CD4-positive, CD25-positive, alpha-beta regulatory T cell (primary cell): ENCODE data around the gene TMEM204. TPM values are rescaled to one million over a fixed set of nuclear protein-coding genes. Genes with fewer than 3 reads are reported as not detected.

Experiments
- ATAC-seq, 2 donors: fragments of 150-1000 bp; cut with Tn5 transposase; one replicate each; pipeline ENCODE4 v1.10.0; 2021; ENCODE audit warnings: low read depth in 2 of 2, moderate number of reproducible peaks in 2 of 2, moderate library complexity in 1 of 2
- DNase-seq, 3 donors: peaks; one replicate each; pipeline versions ENCODE4 v3.0.0 to v3.0.0-alpha.2; 2012 to 2022; ENCODE audit warnings: mixed read lengths in 1 of 3
- H3K27ac ChIP-seq: one replicate; pipeline ENCODE4 v1.7.0; 2013; ENCODE audit warnings: mild to moderate bottlenecking, low read length; ENCODE audit not compliant: insufficient read depth, poor library complexity, severe bottlenecking
- H3K27me3 ChIP-seq: one replicate; pipeline ENCODE4 v1.7.0; 2013; ENCODE audit warnings: low read length; ENCODE audit not compliant: control insufficient read depth, insufficient read depth
- H3K36me3 ChIP-seq: one replicate; pipeline ENCODE4 v1.7.0; 2013; ENCODE audit warnings: mild to moderate bottlenecking, low read length, moderate library complexity; ENCODE audit not compliant: control insufficient read depth, insufficient read depth
- H3K4me1 ChIP-seq: 2 replicates; pipeline ENCODE4 v1.7.0; 2013; ENCODE audit warnings: mild to moderate bottlenecking, low read length; ENCODE audit not compliant: insufficient read depth, control insufficient read depth, poor library complexity, severe bottlenecking
- H3K4me3 ChIP-seq: one replicate; pipeline ENCODE4 v1.7.0; 2013; ENCODE audit warnings: low read depth, mild to moderate bottlenecking, low read length, moderate library complexity
- H3K9me3 ChIP-seq, 2 experiments: 1 replicate in 1 of 2; 2 replicates in 1 of 2; pipeline ENCODE4 v1.7.0; 2013; ENCODE audit warnings: low read length in 2 of 2, mild to moderate bottlenecking in 1 of 2, moderate library complexity in 1 of 2; ENCODE audit not compliant: control insufficient read depth in 2 of 2
- H3K27ac Mint-ChIP-seq, 3 donors: one replicate each; pipeline ENCODE4 v1.8.0; 2020 to 2022; ENCODE audit warnings: mild to moderate bottlenecking in 3 of 3, mixed read lengths in 3 of 3, moderate library complexity in 2 of 3
- H3K27me3 Mint-ChIP-seq: one replicate; pipeline ENCODE4 v1.8.0; 2022; ENCODE audit warnings: mild to moderate bottlenecking, mixed read lengths
- H3K36me3 Mint-ChIP-seq: one replicate; pipeline ENCODE4 v1.8.0; 2020; ENCODE audit warnings: mixed read lengths
- H3K4me1 Mint-ChIP-seq, 4 donors: one replicate each; pipeline ENCODE4 v1.8.0; 2020 to 2022; ENCODE audit warnings: mixed read lengths in 4 of 4, mild to moderate bottlenecking in 1 of 4
- H3K4me3 Mint-ChIP-seq, 4 donors: one replicate each; pipeline ENCODE4 v1.8.0; 2020 to 2022; ENCODE audit warnings: mild to moderate bottlenecking in 4 of 4, mixed read lengths in 4 of 4, moderate library complexity in 3 of 4
- H3K9me3 Mint-ChIP-seq, 7 donors: one replicate each; pipeline ENCODE4 v1.8.0; 2020 to 2022; ENCODE audit warnings: mixed read lengths in 7 of 7, mild to moderate bottlenecking in 3 of 7, moderate library complexity in 2 of 7
- polyA plus RNA-seq, 4 donors: library from polyadenylated mRNA; unstranded; fragments of 300-500 nt; fragmentation: Illumina TruSeq; gene quantifications; one replicate each; pipeline ENCODE4 v1.2.3, GENCODE V29; 2021
- total RNA-seq: library from RNA; stranded (reverse); gene quantifications from one replicate; pipeline ENCODE4 v1.2.3, GENCODE V29; 2022

Gene TMEM204
- total and polyA plus RNA-seq, 5 donors from 2014 or later = 25.8 to 97.4 (median 68.2) TPM

DNA sequence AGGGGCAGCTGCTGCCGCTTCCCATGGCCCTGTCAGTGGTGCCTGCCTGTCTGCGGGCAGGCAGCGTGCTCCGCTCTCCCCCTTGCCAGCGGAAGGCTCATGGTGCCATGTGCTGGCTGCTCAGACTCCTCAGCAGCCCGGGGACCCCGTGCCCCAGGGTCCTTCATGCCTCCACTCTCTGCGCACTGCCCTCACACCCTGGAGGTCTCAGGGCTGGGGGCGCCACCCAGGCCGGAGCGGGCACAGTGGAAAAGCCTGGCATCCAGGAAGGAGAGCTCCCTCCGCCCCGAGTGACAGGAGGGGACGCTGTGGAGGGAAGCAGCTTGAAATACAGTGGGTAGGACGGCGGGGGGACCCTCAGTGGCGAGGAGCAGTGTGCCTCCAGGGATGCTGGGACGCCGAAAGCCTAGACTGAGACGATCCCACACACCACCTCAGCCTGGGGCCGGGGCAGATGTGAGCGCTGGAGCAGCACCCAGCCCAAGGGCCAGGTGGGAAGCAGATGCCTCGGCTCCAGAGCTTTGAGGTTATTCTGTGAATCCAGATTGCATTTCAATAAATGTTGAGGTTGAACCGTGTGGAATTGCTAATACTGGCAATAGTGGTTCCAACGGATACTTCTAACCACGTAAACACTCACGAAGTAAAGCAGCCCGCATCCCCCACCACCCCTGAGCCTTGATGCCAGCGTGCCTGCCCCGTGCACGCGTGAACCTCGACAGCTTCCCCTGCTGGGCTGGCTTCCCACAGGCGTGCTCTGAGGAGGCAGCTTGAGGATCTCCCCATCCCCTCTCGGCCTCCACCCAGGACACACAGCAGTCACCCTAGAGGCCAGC lies 6.5 kb downstream of the TMEM204 start:
- Histone ChIP-seq H3K4me1 (peaks cover 58% of the 10 kb centered on the region), H3K27ac (no peak overlapping the region), H3K9me3 (no peaks in the 10 kb centered on the region), H3K36me3 (peaks cover 47% of the 10 kb centered on the region), H3K27me3 (no peaks in the 10 kb centered on the region), H3K4me3 (no peak overlapping the region)
- H3K4me1 Mint-ChIP-seq = peaks cover 6 to 71% (median 28%) of the 10 kb centered on the region in 4 donors
- peaks cover 17% of the 10 kb centered on the region for H3K36me3 Mint-ChIP-seq
- ATAC-seq (no peak), DNase-seq (no peak)
- H3K27me3 Mint-ChIP-seq = no peaks in the 10 kb centered on the region
- no peaks in the 10 kb centered on the region for H3K9me3 Mint-ChIP-seq
- peak overlapping the region in 1 of 4 donors; percentile 83 for H3K4me3 Mint-ChIP-seq
- H3K27ac Mint-ChIP-seq = peak overlapping the region in 1 of 3 donors; percentile 69

DNA sequence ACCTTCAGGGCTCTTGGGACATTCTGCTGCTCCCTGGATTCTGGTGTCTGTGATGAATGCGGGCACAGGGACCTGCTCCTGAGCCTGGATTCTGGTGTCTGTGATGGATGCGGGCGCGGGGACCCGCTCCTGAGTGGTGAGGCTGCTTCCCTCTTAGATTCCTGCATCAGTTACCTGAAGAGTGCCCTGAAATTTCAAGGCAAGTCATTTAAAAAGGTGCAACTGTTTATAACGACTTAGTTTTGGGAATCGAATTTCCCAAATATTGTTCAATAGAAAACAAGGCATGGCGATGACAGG lies 7.0 kb downstream of the TMEM204 start:
- peak overlapping the region in 1 of 3 donors; percentile 69 for H3K27ac Mint-ChIP-seq
- peak overlapping the region in 1 of 4 donors; percentile 83 for H3K4me3 Mint-ChIP-seq
- DNase-seq = no peak
- Histone ChIP-seq H3K27me3 (no peaks in the 10 kb centered on the region), H3K27ac (no peak overlapping the region), H3K4me3 (no peak overlapping the region), H3K4me1 (peaks cover 60% of the 10 kb centered on the region), H3K36me3 (peaks cover 49% of the 10 kb centered on the region), H3K9me3 (no peaks in the 10 kb centered on the region)
- no peak for ATAC-seq
- peaks cover 13% of the 10 kb centered on the region for H3K36me3 Mint-ChIP-seq
- no peaks in the 10 kb centered on the region for H3K27me3 Mint-ChIP-seq
- H3K4me1 Mint-ChIP-seq = peaks cover 6 to 72% (median 25%) of the 10 kb centered on the region in 4 donors
- no peaks in the 10 kb centered on the region for H3K9me3 Mint-ChIP-seq

DNA sequence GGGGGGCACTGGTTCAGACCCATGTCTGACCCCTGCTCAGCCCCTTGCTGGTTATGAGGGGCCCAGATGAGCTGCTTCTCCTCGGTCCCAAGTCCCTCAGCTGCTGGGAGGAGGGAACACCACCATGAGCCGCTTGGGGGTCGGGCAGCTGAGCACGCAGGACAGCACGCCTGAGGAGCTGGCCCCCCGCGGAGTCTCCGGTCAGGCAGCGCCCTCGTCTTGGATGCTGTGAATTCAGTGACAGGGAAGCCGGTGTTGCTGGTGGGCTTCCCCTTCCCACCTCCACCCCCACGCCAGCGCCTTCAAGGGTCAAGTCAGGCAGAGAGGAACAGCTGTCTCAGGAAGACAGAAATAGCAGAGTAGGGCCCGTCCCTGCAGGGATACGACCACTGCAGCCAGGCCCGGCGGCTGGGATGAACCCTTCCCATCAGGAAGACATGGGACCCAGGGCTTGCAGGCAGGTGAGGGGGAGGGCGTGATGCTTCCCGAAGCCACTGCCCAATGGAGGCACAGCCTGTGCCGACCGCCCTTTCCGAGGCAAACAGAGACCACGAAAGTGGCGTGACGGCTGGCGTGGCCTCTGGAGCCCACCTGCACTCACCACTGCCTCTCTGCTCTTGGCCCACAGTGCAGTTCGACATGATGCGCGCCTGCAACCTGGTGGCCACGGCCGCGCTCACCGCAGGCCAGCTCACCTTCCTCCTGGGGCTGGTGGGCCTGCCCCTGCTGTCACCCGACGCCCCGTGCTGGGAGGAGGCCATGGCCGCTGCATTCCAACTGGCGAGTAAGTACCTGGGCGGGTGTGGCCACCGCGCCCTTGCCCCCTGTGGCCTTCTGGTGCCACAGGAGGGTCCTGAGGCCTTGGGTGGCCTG lies 8.1 kb downstream of the TMEM204 start:
- H3K36me3 ChIP-seq = peaks cover 54% of the 10 kb centered on the region
- H3K27me3 ChIP-seq = no peaks in the 10 kb centered on the region
- H3K4me3 ChIP-seq = no peak overlapping the region
- H3K27ac ChIP-seq = no peak overlapping the region
- DNase-seq (no peak), ATAC-seq (no peak)
- peaks cover 60% of the 10 kb centered on the region for H3K4me1 ChIP-seq
- Mint-ChIP-seq H3K27me3 (no peaks in the 10 kb centered on the region), H3K4me1 (peaks cover 6 to 75% (median 25%) of the 10 kb centered on the region in 4 donors), H3K27ac (no peak overlapping the region), H3K4me3 (no peak overlapping the region), H3K36me3 (peaks cover 13% of the 10 kb centered on the region), H3K9me3 (no peaks in the 10 kb centered on the region)
- no peaks in the 10 kb centered on the region for H3K9me3 ChIP-seq

- Mint-ChIP-seq H3K9me3 (no peaks in the 10 kb centered on the region), H3K27ac (no peak overlapping the region), H3K4me1 (peaks cover 6 to 75% (median 23%) of the 10 kb centered on the region in 4 donors), H3K27me3 (no peaks in the 10 kb centered on the region), H3K36me3 (peaks cover 8% of the 10 kb centered on the region), H3K4me3 (peak overlapping the region in 3 of 4 donors; percentile 13 to 84 (median 28))
- Histone ChIP-seq H3K4me3 (no peak overlapping the region), H3K9me3 (no peaks in the 10 kb centered on the region), H3K36me3 (peaks cover 48% of the 10 kb centered on the region), H3K27ac (no peak overlapping the region), H3K27me3 (no peaks in the 10 kb centered on the region), H3K4me1 (peaks cover 57% of the 10 kb centered on the region)
- DNase-seq (no peak), ATAC-seq (no peak)
Measured at GRCh38 chr16:1542166-1542500, 8.7 kb downstream of the TMEM204 start.

DNA sequence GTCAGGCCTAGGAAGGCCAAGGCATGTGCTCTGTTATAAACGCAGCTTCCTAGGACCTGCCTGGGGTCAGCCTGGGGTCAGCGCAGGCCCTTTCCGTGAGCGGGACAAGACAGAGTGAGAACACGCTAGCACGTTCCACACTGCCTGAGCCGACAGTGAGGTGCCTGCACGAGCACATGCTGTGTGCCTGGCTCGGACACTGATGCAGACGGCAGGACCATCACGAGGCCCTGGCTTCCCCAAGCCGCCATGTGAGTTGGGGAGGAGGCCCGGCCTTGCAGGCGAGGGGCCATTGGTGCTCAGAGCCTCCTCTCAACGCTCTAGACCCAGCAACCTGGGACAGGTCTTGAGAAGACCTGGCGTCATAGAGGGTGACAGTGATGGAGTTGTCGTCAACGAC lies 9.1 kb downstream of the TMEM204 start:
- H3K27me3 Mint-ChIP-seq = no peaks in the 10 kb centered on the region
- Histone ChIP-seq H3K36me3 (peaks cover 44% of the 10 kb centered on the region), H3K9me3 (no peaks in the 10 kb centered on the region), H3K4me3 (no peak overlapping the region), H3K27me3 (no peaks in the 10 kb centered on the region), H3K4me1 (peaks cover 53% of the 10 kb centered on the region), H3K27ac (no peak overlapping the region)
- H3K9me3 Mint-ChIP-seq = peaks cover 0 to 2% (median 0%) of the 10 kb centered on the region in 7 donors
- peak overlapping the region; percentile 13 to 87 (median 56) for H3K4me3 Mint-ChIP-seq
- no peak for DNase-seq
- peak overlapping the region in 2 of 3 donors; percentile 82 to 84 for H3K27ac Mint-ChIP-seq
- peaks cover 6 to 73% (median 23%) of the 10 kb centered on the region in 4 donors for H3K4me1 Mint-ChIP-seq
- peaks cover 8% of the 10 kb centered on the region for H3K36me3 Mint-ChIP-seq
- ATAC-seq = no peak

DNA sequence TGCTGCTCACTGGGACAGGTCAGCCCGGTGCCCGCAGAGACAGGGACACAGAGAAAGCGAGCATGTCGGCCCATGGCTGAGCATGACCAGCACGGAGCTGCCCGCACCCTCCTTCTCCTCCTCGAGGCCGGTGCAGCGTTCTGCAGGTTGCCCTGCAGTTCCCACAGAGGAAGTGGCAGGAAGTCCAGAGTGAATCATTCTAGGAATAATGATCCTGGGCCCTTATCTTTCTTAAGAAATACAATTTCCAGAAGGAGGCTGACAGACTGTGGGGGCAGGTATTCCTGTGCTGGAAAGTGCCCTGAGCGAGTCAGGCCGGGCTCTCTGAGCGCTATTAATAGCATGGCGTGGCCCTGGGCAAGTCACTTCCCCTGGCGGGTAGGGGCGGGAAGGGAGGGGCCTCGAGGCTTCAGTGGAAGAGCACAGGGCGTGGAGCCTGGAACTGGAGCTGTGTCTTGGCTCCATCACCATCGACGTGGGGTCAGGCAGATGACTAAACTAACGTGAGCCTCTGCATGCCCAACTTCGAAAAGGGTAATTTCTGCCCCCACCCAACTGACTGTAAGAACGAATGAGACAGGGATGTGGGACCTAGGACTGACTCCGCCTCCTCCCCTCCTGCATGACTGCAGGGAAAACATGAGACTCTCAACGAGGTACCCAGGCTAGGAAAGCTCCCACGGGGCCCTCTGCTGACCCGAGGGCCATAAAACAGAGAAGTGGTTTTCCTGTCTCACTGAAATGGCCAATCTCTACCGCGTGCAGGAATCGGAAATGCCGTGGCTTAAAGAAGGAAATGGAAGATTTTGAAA lies 9.8 kb downstream of the TMEM204 start:
- Mint-ChIP-seq H3K4me1 (peaks cover 10 to 70% (median 21%) of the 10 kb centered on the region in 4 donors), H3K4me3 (peak overlapping the region; percentile 66 to 87 (median 82)), H3K27ac (peak overlapping the region; percentile 82 to 91 (median 84)), H3K36me3 (peaks cover 7% of the 10 kb centered on the region), H3K27me3 (no peaks in the 10 kb centered on the region), H3K9me3 (peaks cover 0 to 2% (median 0%) of the 10 kb centered on the region in 7 donors)
- DNase-seq (peak in 1 of 3 donors; percentile 58), ATAC-seq (peak; percentile 47 to 51)
- Histone ChIP-seq H3K4me3 (peak overlapping the region; percentile 64), H3K27me3 (no peaks in the 10 kb centered on the region), H3K27ac (peak overlapping the region; percentile 64), H3K4me1 (peaks cover 45% of the 10 kb centered on the region), H3K36me3 (peaks cover 42% of the 10 kb centered on the region), H3K9me3 (no peaks in the 10 kb centered on the region)
